GM21576 (cell line): ENCODE results near the gene BHLHE23.
"Not testable (repeated sequence)": the region's sequence is repeated elsewhere in the genome, so short reads cannot be mapped to it uniquely, and the experiment has no call there.

Source experiments
- ATAC-seq: cut with Tn5 transposase; IDR thresholded peaks from one replicate; pipeline ENCODE4 v1.9.1; 2021; ENCODE audit warnings: mild to moderate bottlenecking, moderate library complexity; ENCODE audit not compliant: unreplicated experiment

Gene BHLHE23

GRCh38 chr20:63043348-63044203, 36.8 kb upstream of the BHLHE23 start:
- no peak for ATAC-seq

- no peak for ATAC-seq
These were observed 35.8 kb upstream of the BHLHE23 start for GRCh38 chr20:63042448-63043071.

GRCh38 chr20:63041776-63042175, 35.0 kb upstream of the BHLHE23 start:
- ATAC-seq: no peak

- ATAC-seq: no peak
These were observed 31.0 kb upstream of the BHLHE23 start for GRCh38 chr20:63037669-63038268.

GRCh38 chr20:63036291-63036690, 29.5 kb upstream of the BHLHE23 start:
- no peak for ATAC-seq

- no peak for ATAC-seq
These were observed 28.9 kb upstream of the BHLHE23 start for GRCh38 chr20:63035603-63036185.

- ATAC-seq: not testable (repeated sequence)
These were observed 28.2 kb upstream of the BHLHE23 start for GRCh38 chr20:63034710-63035602.

- no peak for ATAC-seq
These were observed 27.3 kb upstream of the BHLHE23 start for GRCh38 chr20:63033794-63034709.

- ATAC-seq: peak; percentile 50
These were observed 26.4 kb upstream of the BHLHE23 start for GRCh38 chr20:63032861-63033793.

- no peak for ATAC-seq
These were observed 25.4 kb upstream of the BHLHE23 start for GRCh38 chr20:63032026-63032800.

- no peak for ATAC-seq
These were observed 24.7 kb upstream of the BHLHE23 start for GRCh38 chr20:63031251-63032014.

GRCh38 chr20:63029358-63030121, 22.8 kb upstream of the BHLHE23 start:
- no peak for ATAC-seq

GRCh38 chr20:63028461-63028921, 21.7 kb upstream of the BHLHE23 start:
- ATAC-seq: no peak

- ATAC-seq: no peak
These were observed 21.2 kb upstream of the BHLHE23 start for GRCh38 chr20:63027922-63028389.

- ATAC-seq: no peak
These were observed 20.6 kb upstream of the BHLHE23 start for GRCh38 chr20:63027221-63027921.
